ENCODE measurements around the gene DAB1. TPM values are rescaled to one million over a fixed set of nuclear protein-coding genes. Genes with fewer than 3 reads are reported as not detected.

The DAB1 gene
- polyA plus RNA-seq, 1 experiment: 0.05 TPM

DNA sequence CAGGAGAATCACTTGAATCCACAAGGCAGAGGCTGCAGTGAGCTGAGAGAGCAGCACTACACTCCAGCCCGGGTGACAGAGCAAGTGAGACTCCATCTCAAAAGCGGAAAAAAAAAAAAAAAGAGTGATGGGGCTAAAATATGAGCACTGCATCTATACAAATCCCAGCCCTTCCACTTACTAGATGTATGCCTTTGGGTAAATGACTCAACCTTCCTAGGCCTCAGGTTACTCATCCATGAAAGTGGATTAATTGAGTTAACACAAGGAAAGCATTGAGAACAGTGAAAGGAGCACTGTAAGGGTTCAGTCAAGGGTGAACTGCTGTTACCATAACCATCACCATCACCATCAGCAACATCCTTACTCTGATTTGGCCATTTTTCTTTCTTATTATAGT is 231.6 kb downstream of the DAB1 start:
- ChIA-PET CTCF (no interaction called here), POLR2A (no interaction called here)
- Histone ChIP-seq H3K27me3 (ENCODE audit: control insufficient read depth, insufficient read depth, low read length) (no peaks in the 10 kb centered on the region), H3K9me3 (ENCODE audit: control insufficient read depth, insufficient read depth, low read length) (no peaks in the 10 kb centered on the region), H3K27ac (ENCODE audit: low read depth, low read length) (no peak overlapping the region), H3K4me3 (ENCODE audit: low read depth, low read length) (no peak overlapping the region)
- TF ChIP-seq CTCF (IDR thresholded peaks at IDR 0.05; ENCODE audit: low read depth, low read length): no peak
- DNase-seq (ENCODE audit: low read depth, low spot score): no peak

- TF ChIP-seq CTCF (IDR thresholded peaks at IDR 0.05; ENCODE audit: low read depth, low read length): no peak
- Histone ChIP-seq H3K9me3 (ENCODE audit: control insufficient read depth, insufficient read depth, low read length) (no peaks in the 10 kb centered on the region), H3K27ac (ENCODE audit: low read depth, low read length) (no peak overlapping the region), H3K27me3 (ENCODE audit: control insufficient read depth, insufficient read depth, low read length) (no peaks in the 10 kb centered on the region), H3K4me3 (ENCODE audit: low read depth, low read length) (no peak overlapping the region)
- ChIA-PET CTCF (interaction anchor here (1.4 kb wide), 1 partner anchor 40 kb away, joined by 3 read pairs; no protein-coding TSS in a partner anchor), POLR2A (no interaction called here)
- DNase-seq (ENCODE audit: low read depth, low spot score): no peak
These were observed 233.0 kb downstream of the DAB1 start for GRCh38 chr1:57190898-57191297.

- no peak for DNase-seq (ENCODE audit: low read depth, low spot score)
- Histone ChIP-seq H3K4me3 (ENCODE audit: low read depth, low read length) (no peak overlapping the region), H3K27me3 (ENCODE audit: control insufficient read depth, insufficient read depth, low read length) (no peaks in the 10 kb centered on the region), H3K27ac (ENCODE audit: low read depth, low read length) (no peak overlapping the region), H3K9me3 (ENCODE audit: control insufficient read depth, insufficient read depth, low read length) (no peaks in the 10 kb centered on the region)
- ChIA-PET CTCF (no interaction called here), POLR2A (no interaction called here)
- TF ChIP-seq CTCF (IDR thresholded peaks at IDR 0.05; ENCODE audit: low read depth, low read length): no peak
These were observed 235.7 kb downstream of the DAB1 start for GRCh38 chr1:57188168-57188567.

- no peak overlapping the region for H3K4me3 ChIP-seq (ENCODE audit: low read depth, low read length)
- no peaks in the 10 kb centered on the region for H3K9me3 ChIP-seq (ENCODE audit: control insufficient read depth, insufficient read depth, low read length)
- ChIA-PET POLR2A (no interaction called here), CTCF (no interaction called here)
- no peak overlapping the region for H3K27ac ChIP-seq (ENCODE audit: low read depth, low read length)
- no peak for TF ChIP-seq CTCF (IDR thresholded peaks at IDR 0.05; ENCODE audit: low read depth, low read length)
- H3K27me3 ChIP-seq (ENCODE audit: control insufficient read depth, insufficient read depth, low read length): no peaks in the 10 kb centered on the region
- no peak for DNase-seq (ENCODE audit: low read depth, low spot score)
These were observed 237.4 kb downstream of the DAB1 start for GRCh38 chr1:57186455-57186854.

DNA sequence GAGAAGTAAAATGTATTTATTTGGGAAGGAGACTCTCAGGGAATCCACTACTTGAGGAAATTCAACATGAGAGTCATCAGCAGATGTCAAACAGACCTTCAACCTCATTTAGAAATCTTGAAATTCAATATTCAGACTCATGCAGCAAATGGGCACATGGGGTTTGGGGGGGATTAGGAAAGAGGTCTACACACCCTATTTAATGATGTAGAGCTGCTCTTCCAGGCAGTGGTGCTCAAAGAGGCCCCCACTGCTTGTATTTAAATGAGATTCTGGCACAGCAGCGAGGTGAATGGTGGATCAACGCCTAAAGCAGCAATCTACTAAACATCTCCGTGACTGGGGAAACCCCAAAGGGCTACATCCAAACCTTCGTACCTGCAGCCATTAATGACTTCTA is 244.9 kb downstream of the DAB1 start:
- H3K4me3 ChIP-seq (ENCODE audit: low read depth, low read length): no peak overlapping the region
- CTCF ChIA-PET: no interaction called here
- POLR2A ChIA-PET: no interaction called here
- TF ChIP-seq CTCF (IDR thresholded peaks at IDR 0.05; ENCODE audit: low read depth, low read length): no peak
- H3K27ac ChIP-seq (ENCODE audit: low read depth, low read length): no peak overlapping the region
- H3K9me3 ChIP-seq (ENCODE audit: control insufficient read depth, insufficient read depth, low read length): no peaks in the 10 kb centered on the region
- no peaks in the 10 kb centered on the region for H3K27me3 ChIP-seq (ENCODE audit: control insufficient read depth, insufficient read depth, low read length)
- no peak for DNase-seq (ENCODE audit: low read depth, low spot score)
